SU-DHL-6 (cell line): ENCODE data around the gene KLF16.

Experiments used
- CTCF ChIP-seq: fragments of 200-600 bp; sonication (generic); IDR thresholded peaks from one replicate; pipeline ENCODE4 v1.5.1; 2017; ENCODE audit warnings: antibody characterized with exemption, mild to moderate bottlenecking, low read length, moderate library complexity; ENCODE audit not compliant: insufficient read depth, poor library complexity, severe bottlenecking
- EZH2phosphoT487 ChIP-seq: fragments of 200-600 bp; sonication (generic), shearing (Covaris generic); conservative IDR thresholded peaks from 2 replicates; pipeline ENCODE4 v1.6.1; 2018; ENCODE audit warnings: mild to moderate bottlenecking, antibody characterized with exemption, low read length, moderate library complexity, mixed read lengths

GRCh38 chr19:1855040-1855827 is 8.1 kb downstream of the KLF16 start:
- TF ChIP-seq CTCF (no peak), EZH2phosphoT487 (no peak)
